HepG2 (cell line): ENCODE results near the gene TBX10. TPM values are rescaled to one million over a fixed set of nuclear protein-coding genes. Genes with fewer than 3 reads are reported as not detected.
A peak's percentile ranks its signal among the peaks of the same experiment; 100 is the strongest.

Experiments used
- AGO2 ChIP-seq: fragments of 200-400 bp; formaldehyde crosslinking; optimal IDR thresholded peaks from 2 replicates; pipeline ENCODE3; 2017; ENCODE audit warnings: mild to moderate bottlenecking, low read depth, low read length, moderate library complexity
- ATRX ChIP-seq: sonication (generic); formaldehyde crosslinking; IDR thresholded peaks from 2 replicates; pipeline ENCODE4 v1.4.0; 2020; ENCODE audit warnings: missing genetic modification reagents, borderline replicate concordance
- ETV6 ChIP-seq: sonication (generic); formaldehyde crosslinking; conservative IDR thresholded peaks from 2 replicates; pipeline ENCODE4 v1.4.0; 2020; ENCODE audit warnings: missing genetic modification reagents
- FOXA3 ChIP-seq: IDR thresholded peaks from 2 replicates; pipeline ENCODE4 v1.6.1; 2016; ENCODE audit warnings: missing genetic modification reagents, missing compliant biosample characterization
- FOXK2 ChIP-seq: fragments of 450-650 bp; IDR thresholded peaks from 2 replicates; pipeline ENCODE4 v1.6.1; 2016
- GATAD2A ChIP-seq: IDR thresholded peaks from 2 replicates; pipeline ENCODE4 v1.6.1; 2016
- GRHL1 ChIP-seq: sonication (generic); formaldehyde crosslinking; conservative IDR thresholded peaks from 2 replicates; pipeline ENCODE4 v1.8.0; 2022; ENCODE audit warnings: missing genetic modification reagents
- HNF1A ChIP-seq, 2 experiments: sonication (generic) in 1 of 2; formaldehyde crosslinking in 1 of 2; IDR thresholded peaks; 2 replicates each; pipeline versions ENCODE4 v1.4.0 to v1.6.1; 2016 to 2020; ENCODE audit warnings: borderline replicate concordance in 1 of 2, low read depth in 1 of 2, mild to moderate bottlenecking in 1 of 2, missing genetic modification reagents in 1 of 2
- HNF4G ChIP-seq, 2 experiments: sonication (generic) in 1 of 2; formaldehyde crosslinking in 1 of 2; IDR thresholded peaks; 2 replicates each; pipeline versions ENCODE4 v1.4.0 to v1.6.1; 2011 to 2020; ENCODE audit warnings: borderline replicate concordance in 2 of 2, low read depth in 2 of 2, mild to moderate bottlenecking in 2 of 2, low read length in 1 of 2, missing genetic modification reagents in 1 of 2, moderate library complexity in 1 of 2
- MAFF ChIP-seq: IDR thresholded peaks from 2 replicates; pipeline ENCODE4 v1.6.1; 2011; ENCODE audit warnings: low read depth, low read length, improper control_type of control experiment
- PREB ChIP-seq: sonication (generic); formaldehyde crosslinking; IDR thresholded peaks from 2 replicates; pipeline ENCODE4 v1.4.0; 2020; ENCODE audit warnings: missing genetic modification reagents
- RNF219 ChIP-seq: sonication (generic); formaldehyde crosslinking; IDR thresholded peaks from 2 replicates; pipeline ENCODE4 v1.5.0; 2020; ENCODE audit warnings: mild to moderate bottlenecking, missing genetic modification reagents
- SNAI1 ChIP-seq: sonication (generic); formaldehyde crosslinking; IDR thresholded peaks from 2 replicates; pipeline ENCODE4 v1.5.0; 2020; ENCODE audit warnings: mild to moderate bottlenecking, missing genetic modification reagents, borderline replicate concordance
- SOX5 ChIP-seq: IDR thresholded peaks from 2 replicates; pipeline ENCODE4 v1.6.1; 2016; ENCODE audit warnings: borderline replicate concordance
- ZFP36L2 ChIP-seq: sonication (generic); formaldehyde crosslinking; IDR thresholded peaks from 2 replicates; pipeline ENCODE4 v1.4.0; 2020; ENCODE audit warnings: missing genetic modification reagents
- ZFX ChIP-seq: sonication (generic); formaldehyde crosslinking; IDR thresholded peaks from 2 replicates; pipeline ENCODE4 v1.4.0; 2020; ENCODE audit warnings: mild to moderate bottlenecking, low read depth, missing genetic modification reagents, moderate library complexity
- ZNF335 ChIP-seq: sonication (generic); formaldehyde crosslinking; IDR thresholded peaks from 2 replicates; pipeline ENCODE4 v1.4.0; 2020; ENCODE audit warnings: missing genetic modification reagents
- ZSCAN12 ChIP-seq: sonication (generic); formaldehyde crosslinking; IDR thresholded peaks from 2 replicates; pipeline ENCODE4 v1.9.0; 2021; ENCODE audit warnings: mild to moderate bottlenecking, missing genetic modification reagents
- polyA plus RNA-seq, 8 experiments: library from polyadenylated mRNA; depleted of rRNA in 3 of 8; stranded (reverse) in 7 of 8; unstranded in 1 of 8; fragments of >200 nt; fragmentation: Illumina TruSeq in 4 of 8; extraction: Trizol in 4 of 8; gene quantifications; 2 replicates each; pipeline versions ENCODE4 v1.2.1 to v1.2.3, GENCODE V29; 2011 to 2016; ENCODE audit warnings: low read depth in 4 of 8, missing spikeins in 1 of 8, mixed read lengths in 1 of 8; ENCODE audit not compliant: insufficient read depth in 1 of 8
- total RNA-seq, 5 experiments: library from RNA; depleted of rRNA; stranded (reverse); fragments of >200 nt; fragmentation: Illumina TruSeq; extraction: Trizol; gene quantifications; 2 replicates each; pipeline ENCODE4 v1.2.3, GENCODE V29; 2016; ENCODE audit warnings: low read depth in 1 of 5

Gene TBX10
- total and polyA plus RNA-seq, 2 of the 13 experiments (the other 11 are each of a cell fraction or from before 2014, with no cell fraction given), result 0.27 to 1.7 TPM

GRCh38 chr11:67629386-67630227 is 10.0 kb downstream of the TBX10 start, which contains the start of gene NUDT8 (continued):
- peak; percentile 57; the same call in 1 of the 2 replicates for TF ChIP-seq GATAD2A (CRISPR knock-in tag)
- no peak for TF ChIP-seq ATRX (CRISPR knock-in tag)
- 0 out of 2 replicates have a peak, but pooled peaks have one; percentile 34 for TF ChIP-seq ZFP36L2 (CRISPR knock-in tag)
- peak; percentile 82 for TF ChIP-seq AGO2
- peak; percentile 42 for TF ChIP-seq FOXA3 (CRISPR knock-in tag)
- no peak for TF ChIP-seq GRHL1 (CRISPR knock-in tag)
- TF ChIP-seq ZNF335, result no peak
- no peak for TF ChIP-seq MAFF
- TF ChIP-seq ZSCAN12 (CRISPR knock-in tag), result no peak
- TF ChIP-seq PREB (CRISPR knock-in tag), result no peak
- no peak; the same call in 1 of the 2 replicates for TF ChIP-seq SNAI1 (CRISPR knock-in tag)
- TF ChIP-seq ZFX, result peak; percentile 81
- 0 out of 2 replicates have a peak, but pooled peaks have one; percentile 31 for TF ChIP-seq SOX5 (CRISPR knock-in tag)
- TF ChIP-seq ETV6 (CRISPR knock-in tag), result peak; percentile 53; the same call in 1 of the 2 replicates
- TF ChIP-seq RNF219 (CRISPR knock-in tag), result no peak; the same call in 1 of the 2 replicates
- TF ChIP-seq HNF1A (IDR thresholded peaks at IDR 0.05; ENCODE audit: low read depth), result no peak
- peak; percentile 30; the same call in 1 of the 2 replicates for TF ChIP-seq HNF1A (CRISPR knock-in tag; IDR thresholded peaks at IDR 0.05; ENCODE audit: borderline replicate concordance)
- TF ChIP-seq FOXK2, result no peak
- no peak for TF ChIP-seq HNF4G (IDR thresholded peaks at IDR 0.05; ENCODE audit: borderline replicate concordance, low read depth, low read length)
- no peak; the same call in 1 of the 2 replicates for TF ChIP-seq HNF4G (CRISPR knock-in tag; IDR thresholded peaks at IDR 0.05; ENCODE audit: borderline replicate concordance, low read depth)
